Measurements from ENCODE around the gene TREML4.
"Not testable (repeated sequence)": the region's sequence is repeated elsewhere in the genome, so short reads cannot be mapped to it uniquely, and the experiment has no call there.

Gene TREML4

GRCh38 chr6:41208439-41209106 lies 19.6 kb upstream of the TREML4 start:
- no peak for DNase-seq

- no peak for DNase-seq
These were observed 18.4 kb upstream of the TREML4 start for GRCh38 chr6:41209547-41210320.

DNA sequence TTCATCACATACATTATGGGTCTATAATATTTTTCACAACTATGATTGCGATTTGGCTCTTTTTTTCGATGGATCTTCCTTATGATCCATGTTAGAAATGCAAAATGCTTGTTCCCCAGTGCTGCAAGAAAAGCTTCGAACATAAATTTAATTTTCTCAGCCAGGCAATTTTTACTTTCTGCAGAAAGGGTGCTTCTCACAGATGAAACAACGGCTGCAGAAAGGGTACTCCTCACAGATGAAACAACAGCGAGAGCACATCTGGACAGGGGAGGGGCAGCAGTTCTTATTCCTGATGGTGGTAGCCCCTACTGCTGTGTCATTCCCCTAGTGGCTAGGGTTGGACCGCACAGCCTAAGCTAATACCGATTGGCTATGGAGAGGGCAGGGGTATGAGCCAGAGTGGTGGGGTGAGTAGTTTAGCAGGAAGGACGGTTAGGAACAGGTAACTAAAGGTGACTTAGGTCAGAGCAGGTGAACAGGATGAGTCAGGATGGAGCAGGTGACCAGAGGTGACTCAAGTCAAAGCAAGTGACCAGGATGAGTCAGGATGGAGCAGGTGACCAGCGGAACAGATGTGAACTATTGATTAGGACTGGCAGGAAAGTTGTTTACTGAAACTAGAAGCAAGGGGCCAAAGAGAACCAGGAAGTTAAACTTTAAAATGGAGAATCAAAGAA lies 13.4 kb upstream of the TREML4 start:
- no peak for DNase-seq

GRCh38 chr6:41215777-41216176 lies 12.4 kb upstream of the TREML4 start:
- DNase-seq, result no peak

DNA sequence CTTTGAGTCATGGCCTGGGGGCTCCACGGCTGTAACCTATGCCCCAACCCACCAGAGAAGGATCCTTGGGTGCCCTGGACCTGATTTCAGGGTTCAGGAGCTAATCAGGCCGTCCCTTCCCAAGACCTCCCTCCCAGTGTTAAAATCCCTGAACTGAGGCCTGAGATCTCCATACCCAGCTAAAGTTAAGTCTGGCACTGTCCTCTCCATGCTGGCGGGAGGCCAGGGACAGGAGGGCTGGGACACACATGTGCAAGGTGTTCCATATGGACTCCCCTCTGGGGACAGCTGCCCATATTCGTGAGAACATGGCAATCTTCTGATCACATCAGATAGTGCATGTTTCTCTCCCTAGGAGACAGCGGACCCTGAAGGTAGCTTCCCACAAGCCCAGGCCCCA lies 11.5 kb upstream of the TREML4 start:
- no peak for DNase-seq

GRCh38 chr6:41222045-41222444 lies 6.1 kb upstream of the TREML4 start:
- DNase-seq, result no peak

DNA sequence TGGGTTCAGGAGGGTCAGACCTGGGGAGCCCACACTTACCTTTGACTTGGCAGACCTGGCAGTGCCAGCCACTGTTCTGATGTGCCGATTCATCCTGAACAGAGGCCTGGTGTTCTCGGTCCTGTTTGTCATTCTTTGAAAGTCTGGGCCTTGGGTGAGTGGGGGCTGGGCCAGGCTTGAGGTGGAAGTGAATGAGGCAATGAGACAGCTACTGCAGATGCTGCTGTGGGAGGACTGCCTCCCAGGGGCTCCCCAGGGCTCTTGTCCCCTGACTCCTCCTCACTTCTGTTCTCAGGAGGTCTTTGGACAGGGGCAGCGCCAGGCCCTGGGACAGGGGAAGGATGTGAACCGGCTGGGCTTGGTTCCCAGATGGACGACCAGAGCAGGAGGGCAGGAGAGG lies 5.6 kb upstream of the TREML4 start:
- no peak for DNase-seq

GRCh38 chr6:41224800-41225199 lies 3.3 kb upstream of the TREML4 start:
- no peak for DNase-seq

DNA sequence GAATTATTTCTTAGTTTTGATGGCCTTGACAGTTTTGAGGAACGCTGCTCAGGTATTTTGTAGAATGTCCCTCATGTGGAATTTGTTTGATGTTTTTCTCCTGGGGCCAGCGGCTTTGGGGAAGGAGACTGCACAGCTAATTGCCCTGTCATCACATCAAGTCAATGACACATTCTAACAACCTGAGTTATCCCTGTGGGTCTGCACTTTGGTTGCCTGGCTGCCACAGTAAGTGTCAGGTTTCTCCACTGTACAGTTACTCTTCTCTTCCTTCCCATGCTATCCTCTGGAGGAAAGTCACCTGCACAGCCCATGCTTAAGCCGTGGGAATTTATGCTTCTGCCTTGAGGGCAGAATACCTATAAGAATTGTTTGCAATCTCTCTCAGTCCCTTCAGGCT lies 1.4 kb upstream of the TREML4 start:
- no peak for DNase-seq

DNA sequence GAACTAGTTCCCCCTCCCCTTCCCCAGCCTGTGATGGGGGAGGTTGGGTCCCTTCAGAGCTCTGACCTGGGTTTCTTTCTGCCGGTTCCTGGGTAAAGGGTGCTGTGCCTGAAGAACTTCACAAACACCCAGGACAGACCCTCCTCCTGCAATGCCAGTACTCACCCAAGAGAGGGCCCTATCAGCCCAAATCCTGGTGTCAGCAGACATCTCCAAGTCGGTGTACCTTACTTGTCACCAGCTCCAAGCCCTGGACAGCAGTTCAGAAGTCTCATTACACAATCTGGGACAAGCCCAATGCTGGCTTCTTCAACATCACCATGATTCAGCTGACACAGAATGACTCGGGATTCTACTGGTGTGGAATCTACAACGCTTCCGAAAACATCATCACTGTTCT lies 467 bp downstream of the TREML4 start:
- no peak for DNase-seq

GRCh38 chr6:41229721-41230120 lies 1.6 kb downstream of the TREML4 start:
- no peak for DNase-seq

GRCh38 chr6:41231246-41231645 lies 3.1 kb downstream of the TREML4 start:
- no peak for DNase-seq

- no peak for DNase-seq
These were observed 4.5 kb downstream of the TREML4 start for GRCh38 chr6:41232667-41233066.

DNA sequence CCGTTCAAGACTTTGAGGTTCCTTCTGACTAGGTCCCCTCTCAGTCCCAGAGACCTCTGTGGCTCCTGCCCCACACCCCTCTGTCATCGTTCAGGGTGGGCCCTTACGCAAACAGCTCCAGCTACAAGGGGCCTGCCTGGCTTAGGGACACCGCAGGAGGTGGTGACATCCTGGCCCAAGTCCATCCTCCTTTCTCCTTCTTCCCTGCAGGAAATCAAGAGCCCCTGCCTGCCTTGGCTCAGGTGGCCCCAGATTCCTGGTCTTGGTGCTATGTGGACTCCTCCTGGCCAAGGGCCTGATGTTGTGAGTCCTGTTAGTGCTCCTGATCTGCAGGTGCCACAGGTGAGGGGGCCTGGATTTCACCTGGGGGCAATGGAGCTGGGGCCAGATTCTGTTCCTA lies 8.1 kb downstream of the TREML4 start:
- DNase-seq, result no peak

DNA sequence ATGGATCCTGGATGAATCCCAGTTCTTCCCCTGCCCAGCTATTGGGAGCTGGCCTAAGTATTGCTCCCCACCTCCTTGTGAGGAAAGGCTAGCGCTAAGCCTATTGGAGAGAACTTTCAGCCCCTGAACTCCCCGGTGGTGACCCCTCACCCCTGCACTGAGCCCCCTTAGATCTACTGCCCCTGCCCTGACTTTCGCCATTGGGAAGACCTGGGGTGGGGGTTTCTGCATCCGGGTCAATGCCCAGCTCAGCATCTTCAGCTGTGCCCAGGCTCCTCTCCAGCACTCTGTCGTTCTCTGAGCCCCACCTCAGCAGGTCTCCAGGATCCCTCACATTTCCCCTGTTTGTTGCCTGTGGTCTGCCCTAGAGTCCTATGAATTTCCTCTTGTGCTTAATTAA lies 9.0 kb downstream of the TREML4 start:
- no peak for DNase-seq

GRCh38 chr6:41239467-41240159 lies 11.5 kb downstream of the TREML4 start:
- DNase-seq, result no peak

DNA sequence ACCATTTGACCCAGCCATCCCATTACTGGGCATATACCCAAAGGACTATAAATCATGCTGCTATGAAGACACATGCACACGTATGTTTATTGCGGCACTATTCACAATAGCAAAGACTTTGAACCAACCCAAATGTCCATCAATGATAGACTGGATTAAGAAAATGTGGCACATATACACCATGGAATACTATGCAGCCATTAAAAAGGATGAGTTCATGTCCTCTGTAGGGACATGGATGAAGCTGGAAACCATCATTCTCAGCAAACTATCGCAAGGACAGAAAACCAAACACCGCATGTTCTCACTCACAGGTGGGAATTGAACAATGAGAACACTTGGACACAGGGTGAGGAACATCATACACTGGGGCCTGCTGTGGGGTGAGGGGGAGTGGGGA lies 18.4 kb downstream of the TREML4 start:
- DNase-seq, result not testable (repeated sequence)

GRCh38 chr6:41247288-41247865 lies 19.2 kb downstream of the TREML4 start:
- no peak for DNase-seq

DNA sequence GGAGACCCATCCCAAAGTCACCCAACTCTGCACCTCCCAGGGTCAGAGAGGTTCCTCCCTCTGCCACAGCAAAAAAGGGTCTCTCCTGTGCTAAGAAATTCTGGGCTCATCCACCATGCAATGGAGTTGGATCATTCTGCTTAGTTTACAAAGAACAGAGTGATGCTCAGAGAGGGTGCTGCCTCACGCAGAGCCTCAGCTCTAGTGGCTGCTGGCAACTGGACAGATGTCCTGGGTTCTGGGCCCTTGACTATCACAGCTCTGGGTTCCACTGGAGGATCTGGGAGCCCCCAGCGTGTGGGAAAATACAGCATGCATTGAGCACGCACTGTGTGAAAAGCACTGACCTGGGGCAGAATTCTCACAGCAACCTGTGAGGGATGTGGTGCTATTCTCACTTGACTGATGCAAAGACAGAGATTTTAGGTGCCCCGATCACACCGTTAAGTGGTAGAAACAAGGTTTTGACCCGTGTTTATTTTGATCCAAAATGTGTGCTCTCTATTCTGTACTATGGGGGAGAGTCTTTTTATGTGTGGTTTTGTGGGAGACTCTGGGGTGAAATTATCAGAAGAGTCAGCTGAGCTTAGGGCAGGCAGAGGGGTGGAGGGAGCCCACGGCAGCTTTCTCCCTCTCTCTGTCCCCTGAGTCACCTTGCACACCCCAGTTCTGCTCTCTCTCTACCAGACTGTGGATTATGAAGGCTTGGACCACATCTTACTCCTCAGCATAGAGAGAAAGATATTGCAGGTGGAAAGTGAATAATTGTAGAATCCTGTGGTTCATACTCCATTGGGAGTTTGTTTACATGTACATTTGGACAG lies 19.9 kb downstream of the TREML4 start:
- DNase-seq, result no peak

DNA sequence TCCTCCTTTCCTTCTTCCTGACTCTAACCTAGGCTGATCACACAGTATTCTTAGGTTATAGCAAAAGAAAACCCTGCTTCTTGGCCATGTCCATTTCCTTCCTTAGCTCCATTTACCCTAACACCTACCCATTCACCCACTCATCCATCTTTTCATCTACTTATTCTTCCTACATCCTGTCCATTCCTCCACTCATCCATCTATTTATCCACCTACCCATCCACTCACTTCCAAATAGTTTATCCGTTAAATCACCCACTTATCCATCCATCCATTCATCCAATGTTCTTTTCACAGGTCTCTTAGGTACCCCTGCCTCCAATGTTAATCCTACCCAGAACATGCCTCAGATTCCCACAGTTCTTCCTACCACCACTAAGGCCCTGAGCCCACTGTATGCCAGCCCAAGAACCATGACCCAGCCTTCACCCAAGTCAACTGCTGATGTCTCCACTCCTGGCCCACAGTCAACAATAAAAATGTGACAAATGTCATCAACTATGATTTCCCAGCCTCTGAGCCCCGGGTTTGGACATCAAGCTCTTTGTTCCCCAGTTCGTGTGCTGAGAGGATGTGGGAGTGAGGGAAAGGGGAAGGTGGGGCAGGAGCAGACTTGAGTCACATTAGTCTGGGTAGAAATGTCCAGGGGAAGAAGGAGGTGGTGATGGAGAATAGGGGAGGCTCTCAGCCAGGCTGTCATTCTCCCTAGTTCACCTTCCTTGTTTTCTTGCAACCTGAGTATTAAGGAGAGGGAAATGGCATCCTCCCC lies 24.4 kb downstream of the TREML4 start:
- no peak for DNase-seq

DNA sequence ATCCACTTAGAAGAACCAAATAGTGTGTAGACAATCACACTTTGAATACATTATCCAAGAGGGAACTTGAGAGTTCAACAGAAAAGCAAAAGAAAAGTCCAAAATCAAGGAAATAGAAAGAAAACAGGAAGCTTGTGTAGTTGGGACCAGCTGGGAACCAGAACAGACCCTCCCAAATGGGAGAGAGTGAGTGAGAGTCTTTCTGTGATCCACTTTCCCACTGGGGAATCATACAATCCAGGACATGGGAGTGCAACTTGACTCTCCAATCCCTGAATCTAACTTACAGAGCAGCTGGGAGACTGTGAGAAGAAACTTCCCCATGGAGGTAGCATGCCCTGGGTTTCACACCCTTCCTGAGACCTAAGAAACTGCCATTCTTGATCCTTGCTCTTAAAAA lies 27.0 kb downstream of the TREML4 start:
- no peak for DNase-seq

All from activated effector memory CD4-positive, alpha-beta T cell treated with anti-CD3 and anti-CD28 coated beads, Interleukin-2, amount 50 U/mL, for 16 hours (primary cell).